Measurements from ENCODE around the gene HOXA9.

HOXA9 gene

DNA sequence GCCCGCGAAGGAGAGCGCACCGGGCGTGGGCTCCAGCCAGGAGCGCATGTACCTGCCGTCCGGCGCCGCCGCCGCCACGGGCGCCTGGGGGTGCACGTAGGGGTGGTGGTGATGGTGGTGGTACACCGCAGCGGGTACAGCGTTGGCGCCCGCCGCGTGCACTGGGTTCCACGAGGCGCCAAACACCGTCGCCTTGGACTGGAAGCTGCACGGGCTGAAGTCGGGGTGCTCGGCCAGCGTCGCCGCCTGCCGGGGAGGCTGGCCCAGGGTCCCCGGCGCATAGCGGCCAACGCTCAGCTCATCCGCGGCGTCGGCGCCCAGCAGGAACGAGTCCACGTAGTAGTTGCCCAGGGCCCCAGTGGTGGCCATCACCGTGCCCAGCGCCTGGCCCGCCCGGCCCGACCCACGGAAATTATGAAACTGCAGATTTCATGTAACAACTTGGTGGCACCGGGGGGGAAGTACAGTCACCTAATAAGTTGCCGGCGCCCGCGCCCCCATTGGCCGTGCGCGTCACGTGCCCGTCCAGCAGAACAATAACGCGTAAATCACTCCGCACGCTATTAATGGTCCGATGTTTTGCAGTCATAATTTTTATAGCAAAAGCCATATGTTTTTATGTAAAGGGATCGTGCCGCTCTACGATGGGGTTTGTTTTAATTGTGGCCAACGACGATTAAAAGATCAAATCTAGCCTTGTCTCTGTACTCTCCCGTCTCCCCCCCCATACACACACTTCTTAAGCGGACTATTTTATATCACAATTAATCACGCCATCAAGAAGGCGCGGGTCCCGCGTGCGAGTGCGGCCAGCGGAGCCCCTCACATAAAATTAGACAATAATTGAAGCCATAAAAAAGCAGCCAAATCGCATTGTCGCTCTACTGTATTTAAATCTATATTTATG, at the start of gene HOXA9:
TSS of gene HOXA9 (minus strand) at position 449 of the 907 bp plus-strand sequence. CDS start at position 369, 80 bp downstream.
- DNase-seq, result no peak

DNA sequence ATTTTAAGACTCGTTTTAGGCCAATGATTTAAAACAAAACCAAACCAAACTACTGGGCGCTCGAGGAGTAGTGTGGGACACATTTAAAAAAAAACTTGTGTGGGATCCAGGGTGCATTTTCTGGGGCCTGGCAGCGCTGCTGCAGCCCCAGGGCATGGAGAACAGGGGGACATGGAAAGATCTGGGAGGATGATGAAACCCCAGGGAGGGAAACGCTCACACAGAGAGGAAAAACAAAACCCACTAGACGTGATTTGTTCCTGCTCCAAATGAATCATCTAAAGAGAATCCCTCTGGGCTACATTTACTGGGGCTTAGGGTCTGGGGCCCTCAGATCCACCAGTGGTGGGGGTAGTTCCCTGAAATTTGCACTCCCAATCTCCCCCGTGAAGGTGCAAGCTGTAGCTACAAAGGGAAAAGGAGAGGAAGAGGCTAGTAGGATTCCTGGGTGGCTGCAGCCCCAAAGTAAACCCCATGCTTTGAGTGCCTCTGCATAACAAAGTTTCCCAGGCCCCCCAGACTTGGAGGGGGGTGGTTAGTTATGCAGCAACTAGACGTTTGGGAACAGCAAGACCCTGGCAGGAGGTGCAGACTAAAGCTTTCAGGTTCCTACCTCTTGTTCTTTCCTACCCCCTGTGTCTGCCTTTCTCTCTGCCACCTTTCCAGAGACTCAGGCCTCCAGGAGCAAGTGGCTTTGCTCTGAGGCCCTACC, 49.1 kb upstream of the HOXA9 start:
- DNase-seq, result no peak

DNA sequence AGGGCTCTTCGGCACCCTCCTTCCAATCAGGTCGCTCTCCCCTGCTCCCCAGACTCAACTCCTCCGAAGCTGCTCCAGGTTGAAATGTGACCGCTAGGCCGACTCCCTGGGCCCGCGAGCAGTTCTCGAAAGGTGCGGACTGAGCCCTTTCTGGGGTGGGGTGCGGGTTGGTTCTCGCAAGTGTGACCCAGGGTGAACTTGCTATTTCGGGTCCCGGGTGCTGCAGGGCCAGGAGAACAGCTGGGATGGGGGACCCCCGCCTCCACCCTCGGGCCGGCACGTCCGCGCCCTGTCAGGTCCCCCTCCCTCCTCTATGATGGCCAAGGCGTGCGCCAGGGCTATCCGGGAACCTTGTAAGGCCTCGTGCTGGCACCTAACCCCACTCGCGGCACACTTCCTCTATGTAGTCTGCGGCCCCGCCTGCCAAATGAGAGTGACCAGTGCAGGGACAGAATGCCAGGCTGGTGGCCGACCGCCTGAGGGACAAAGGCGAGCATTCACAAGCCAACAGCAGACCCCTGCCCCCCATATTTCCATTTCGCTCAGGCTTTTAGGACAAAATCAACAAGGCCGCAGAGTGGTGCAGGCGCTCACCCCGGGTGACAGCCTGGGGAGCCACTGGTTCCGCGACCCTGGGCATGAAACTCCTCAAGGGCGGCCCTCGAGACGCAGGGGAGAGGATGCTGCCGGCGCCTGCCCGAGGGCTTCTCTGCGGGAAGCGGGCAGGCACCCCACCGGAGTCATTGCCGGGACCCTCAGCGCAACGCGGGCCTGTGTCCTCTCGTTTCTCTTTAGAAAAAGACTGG, 48.3 kb upstream of the HOXA9 start:
- no peak for DNase-seq

DNA sequence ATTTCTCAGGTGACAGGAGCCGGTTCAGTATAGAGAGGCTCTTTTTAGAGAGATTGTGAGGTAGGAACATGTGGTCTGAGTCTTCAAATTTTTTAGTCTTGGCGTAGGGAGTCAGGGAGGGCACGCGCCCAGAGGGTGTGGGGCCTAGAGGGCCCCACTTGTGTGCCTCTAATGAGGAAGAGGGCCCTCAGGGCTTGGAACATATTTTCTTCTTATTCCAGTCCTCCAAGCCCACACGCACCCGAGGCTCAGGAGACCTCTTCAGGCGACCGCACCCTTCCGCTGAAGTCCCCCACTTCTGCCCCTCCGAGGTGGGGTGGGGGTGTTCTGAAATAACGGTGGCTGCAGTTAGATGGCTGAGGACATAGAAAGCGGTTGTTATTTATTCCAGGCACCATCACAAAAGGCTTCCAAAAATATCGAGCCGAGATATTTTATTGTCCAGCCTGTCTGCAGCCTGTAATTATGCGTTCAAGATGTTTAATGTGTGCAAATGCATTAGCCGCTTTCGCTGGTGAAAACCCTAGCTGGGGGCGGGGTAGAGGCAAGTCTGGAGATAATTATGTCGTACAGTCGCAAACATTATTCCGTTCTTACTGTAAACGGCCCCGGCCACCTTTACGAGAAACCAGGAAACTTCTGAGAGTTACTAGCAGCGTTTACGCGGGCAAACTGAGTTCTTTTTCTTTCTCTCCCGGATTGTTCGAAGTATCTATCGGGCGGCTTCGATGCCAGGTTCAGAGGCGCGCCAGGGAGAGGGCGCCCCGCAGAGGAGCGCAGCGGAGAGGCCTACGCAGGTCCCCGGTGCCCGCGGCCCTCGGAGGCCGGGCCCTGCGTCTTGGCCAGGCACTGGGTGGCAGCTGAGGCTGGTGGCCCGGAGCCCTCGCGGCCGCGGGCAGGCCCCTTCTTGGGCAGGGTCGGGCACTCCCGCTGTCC, 47.4 kb upstream of the HOXA9 start:
- DNase-seq, result no peak

DNA sequence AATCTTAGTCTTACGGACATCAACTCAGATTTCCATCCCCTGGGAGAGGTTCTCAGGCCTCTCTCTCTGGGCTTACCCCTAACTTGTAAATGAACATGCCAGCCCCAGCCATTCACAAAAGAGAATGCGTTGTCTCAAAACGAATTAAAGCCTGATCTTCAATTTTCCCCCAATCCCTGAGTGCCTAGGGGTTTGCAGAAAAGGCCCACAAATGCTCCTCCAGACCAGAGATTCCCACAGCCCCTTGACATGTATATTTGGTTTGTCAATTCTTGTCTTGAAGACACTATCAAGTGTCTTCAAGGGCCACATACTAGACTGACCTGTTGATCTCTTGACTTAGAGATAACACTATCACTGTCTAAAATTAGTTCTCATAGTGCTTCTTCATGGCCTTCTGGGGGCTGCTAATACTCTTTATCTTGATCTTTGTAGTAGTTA, 46.4 kb upstream of the HOXA9 start:
- no peak for DNase-seq

DNA sequence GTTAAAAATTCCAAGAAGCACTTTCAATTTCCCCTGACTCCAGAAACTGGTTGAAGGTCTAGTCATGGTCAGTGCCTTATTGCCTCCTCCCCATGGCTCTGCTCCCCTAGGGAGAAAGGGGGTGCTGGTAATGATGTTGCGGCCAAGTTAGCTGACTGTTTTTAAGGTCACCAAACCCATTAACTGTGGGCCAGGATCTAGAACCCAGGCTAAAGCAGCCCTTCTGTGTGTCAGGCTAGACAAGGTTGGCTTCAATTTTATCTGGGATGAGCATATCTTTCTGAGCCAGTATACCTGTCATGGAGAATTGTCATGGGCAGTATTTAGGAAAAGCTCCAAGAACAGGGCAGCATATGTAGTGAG, 45.7 kb upstream of the HOXA9 start:
- DNase-seq, result no peak

DNA sequence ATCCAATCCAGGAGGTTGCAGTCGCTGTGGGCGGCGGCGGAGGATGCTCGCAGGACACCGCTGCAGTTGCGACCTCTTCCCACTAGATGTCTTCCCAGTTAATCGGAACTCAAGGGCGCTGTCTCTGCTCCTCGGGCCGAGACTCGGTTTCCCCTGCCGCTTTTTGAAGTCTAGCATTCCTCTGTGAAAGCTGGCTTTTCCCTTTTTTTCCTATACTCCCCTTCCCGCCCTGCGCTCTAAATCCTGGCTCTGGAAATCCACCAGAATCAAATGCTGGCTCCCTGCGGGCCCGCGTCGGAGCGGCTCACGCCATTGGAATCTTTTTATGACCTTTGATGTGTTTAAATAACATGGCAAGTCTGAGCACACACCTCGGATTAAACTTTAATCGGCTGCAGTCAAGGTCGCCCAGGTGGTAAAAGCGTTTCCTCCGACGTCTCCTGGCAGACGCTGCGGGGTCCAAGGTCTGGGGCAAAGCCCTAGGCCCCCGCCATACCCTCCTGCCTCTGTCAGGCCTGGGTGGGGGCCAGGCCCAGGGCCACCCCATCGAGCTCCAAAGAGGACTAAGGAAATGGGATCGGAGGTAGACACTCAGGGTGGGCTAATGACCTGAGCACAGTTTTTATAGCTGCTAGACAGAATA, 45.2 kb upstream of the HOXA9 start:
- DNase-seq, result no peak

DNA sequence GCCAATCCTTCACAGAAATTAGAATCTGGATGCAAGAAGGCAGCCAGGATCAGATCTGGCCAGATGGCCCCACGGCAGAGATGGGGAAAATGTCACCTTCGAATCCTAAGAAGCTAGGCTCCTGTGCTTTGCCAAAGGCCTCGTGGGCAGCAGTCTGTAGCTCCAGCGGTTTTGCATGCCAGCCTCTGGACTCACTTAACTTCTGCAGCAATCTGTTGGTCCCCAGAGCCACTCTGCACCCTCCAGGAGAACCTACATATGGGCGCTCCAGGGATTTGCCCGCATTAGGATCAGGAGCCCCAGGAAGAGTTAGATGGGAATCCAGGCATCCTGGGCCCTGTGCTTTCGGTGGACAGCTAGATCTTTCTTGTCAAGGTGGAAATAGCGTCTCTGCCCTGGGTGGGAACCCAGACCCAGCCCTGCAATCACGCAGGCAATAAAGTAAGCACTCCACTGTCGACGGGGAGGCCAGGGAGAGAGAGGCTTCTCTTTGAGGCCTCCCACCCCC, 44.6 kb upstream of the HOXA9 start:
- DNase-seq, result no peak

DNA sequence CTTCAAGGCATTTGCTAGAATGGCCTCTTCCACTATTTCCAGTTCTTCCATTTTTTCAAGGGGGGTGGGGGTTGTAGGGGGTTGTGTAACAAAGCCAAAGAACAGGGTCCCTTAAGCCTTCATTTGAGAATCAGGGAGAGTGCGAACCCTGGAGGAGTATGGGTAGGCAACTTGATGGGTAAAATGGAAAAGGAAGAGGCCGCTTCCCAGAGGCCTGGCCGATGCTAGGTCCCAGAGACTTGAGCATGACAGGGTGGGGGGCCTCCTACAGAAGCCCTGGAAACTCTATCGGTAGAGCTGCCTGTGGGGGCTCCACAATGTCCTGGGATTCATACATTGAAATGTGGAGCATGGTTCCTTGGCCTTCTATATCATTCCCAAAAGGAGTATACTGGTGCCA, 43.7 kb upstream of the HOXA9 start:
- DNase-seq, result no peak

DNA sequence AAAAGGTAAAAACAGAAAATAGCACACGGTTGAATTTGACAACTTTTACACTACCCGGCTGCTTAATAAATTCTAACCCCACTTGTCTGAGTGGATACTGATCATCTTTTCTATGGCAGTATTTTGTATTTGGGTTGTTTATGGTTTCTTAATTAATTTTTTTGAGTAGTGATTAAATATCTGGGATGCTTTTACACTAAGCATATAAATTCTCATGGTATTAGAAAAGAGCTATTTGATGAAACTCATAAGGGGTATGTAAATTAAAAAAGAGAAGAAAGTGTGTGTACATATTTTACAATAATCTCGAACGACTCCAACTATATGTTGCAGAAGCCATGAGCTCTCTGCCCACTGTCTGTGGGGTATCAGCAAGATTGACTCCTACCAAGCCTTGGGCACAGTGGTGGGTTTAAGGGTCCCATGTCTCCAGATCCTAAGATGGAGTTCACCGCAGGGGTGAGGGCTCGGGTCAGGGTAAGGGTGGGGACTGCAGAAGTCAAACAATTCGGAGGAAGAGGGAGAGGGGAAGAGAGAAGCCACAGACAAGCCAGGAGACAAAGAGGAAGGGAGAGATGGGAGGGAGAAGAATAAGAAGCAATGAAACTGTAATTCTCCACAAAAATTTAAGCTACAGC, 42.1 kb upstream of the HOXA9 start:
- no peak for DNase-seq

DNA sequence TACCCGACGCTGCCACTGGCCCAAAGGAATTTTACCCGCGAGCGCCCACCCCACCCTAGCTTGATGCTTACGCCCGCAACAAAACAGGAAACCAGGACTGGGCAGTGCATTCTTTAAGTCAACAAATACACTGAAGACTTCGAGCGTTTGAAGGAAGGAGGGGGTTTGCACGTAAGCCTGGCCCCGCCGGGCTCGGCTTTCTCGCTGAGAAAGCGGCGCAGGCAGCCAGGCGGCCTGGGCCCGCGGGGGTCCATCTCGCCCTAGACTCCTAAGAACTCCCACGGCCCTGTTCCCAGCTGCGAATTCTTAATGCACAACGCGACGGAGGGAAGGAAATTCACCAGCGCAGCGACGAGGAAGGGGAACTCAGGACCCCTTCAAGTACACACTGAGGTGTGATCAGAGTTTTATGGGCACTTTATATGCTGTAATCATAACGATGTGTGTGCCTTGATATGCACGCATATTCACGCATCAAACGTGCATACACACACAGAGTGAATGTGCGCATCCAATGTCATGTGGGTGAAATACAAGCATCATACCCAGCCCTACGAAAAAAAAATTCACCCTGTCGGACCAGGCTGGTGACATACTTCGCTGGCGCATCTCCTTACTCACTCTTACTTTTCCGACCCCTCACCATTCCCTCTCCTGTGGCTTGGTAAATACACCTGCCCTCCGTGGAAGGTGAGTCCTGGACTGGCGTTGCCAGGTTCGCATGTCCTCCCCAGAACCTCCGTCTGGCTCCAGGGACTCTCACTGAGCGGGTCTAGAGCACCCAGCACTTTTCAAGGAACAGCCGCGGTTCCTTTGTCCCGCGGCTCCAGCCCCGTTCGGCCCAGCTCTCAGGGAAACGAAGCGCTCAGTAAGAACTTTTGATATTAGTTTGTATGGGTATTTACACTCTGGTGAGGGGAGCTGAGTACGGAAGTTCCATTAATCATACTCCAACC, 40.3 kb upstream of the HOXA9 start:
- no peak for DNase-seq

DNA sequence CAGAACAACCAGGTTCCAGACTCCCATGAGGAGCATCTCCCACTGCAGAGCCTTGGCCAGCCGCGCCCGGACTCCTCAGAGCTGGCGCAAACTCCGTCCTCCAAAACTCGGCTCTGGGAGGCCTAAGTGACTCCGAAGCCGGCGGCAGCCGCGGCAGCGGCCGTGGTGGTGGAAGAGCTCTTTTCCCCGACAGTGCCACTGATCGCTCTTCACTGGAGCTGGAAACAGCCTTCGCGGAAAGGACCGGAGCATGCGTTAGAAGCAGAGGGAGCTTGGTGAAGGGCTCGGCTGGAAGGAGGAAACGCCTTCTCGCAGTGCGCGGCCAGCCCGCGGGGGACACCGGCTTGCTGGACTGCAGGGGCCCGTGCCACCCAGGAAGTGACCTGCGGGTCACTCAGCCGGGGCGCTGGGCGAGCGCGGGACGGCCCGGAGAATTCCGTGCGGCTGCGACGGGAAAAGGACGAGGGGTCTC, 39.5 kb upstream of the HOXA9 start:
- DNase-seq, result no peak

DNA sequence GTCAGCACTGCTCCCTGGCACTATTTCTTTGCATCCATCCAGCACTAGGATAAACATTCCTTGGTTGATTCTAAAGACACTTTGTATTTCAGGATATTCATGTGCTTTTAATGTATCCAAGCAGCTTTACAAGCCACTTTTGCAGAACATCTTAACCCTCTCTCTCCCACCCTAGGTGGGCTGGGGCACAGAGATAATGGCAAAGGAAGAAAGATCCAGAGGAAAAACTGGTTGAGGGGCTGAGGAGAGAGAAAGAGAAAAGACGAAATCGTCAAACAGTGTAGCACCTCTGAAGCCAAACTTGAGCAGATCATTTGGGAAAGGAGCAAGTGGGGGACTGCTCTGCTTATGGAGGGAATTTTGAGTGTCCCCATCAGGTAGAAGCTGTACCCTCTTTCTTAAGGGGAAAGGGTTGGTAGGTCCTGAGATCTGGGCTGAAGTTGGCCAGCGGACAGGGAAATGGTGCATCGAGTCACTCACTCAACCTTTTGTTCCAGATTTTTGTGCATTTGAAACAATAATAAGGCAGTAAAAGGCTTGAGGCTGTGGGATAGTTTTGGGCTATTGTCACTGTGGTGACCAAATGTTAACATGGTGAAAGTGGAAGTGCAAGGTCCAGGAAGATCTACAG, 38.7 kb upstream of the HOXA9 start:
- no peak for DNase-seq

DNA sequence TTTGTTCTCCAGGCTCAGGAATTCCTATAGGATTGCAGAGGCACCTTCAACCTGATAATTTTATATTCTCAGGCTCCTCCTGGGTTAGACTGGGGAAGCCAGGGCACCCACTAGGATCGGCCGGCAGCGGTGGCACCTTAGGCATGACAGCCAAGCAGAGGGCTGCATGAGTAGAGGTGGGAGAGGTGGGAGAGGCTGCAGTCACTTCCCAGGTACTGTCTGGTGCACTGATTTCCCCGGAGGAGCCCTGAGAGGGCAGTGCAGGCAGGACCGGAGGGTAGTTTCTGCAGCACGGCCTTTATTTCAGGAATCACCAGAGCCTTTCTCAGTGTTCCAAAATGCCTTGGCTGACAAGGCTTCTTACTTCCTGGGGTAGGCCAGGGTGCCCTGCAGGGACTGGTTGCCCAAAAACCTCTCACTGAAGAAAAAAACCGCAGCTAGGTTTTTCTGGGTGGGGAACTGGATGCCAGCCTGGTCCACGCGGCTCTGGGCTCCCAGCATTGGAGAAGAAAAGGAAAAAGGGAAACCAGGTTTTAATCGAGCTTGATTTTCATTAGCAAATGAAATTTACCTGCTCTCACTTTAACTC, 38.1 kb upstream of the HOXA9 start:
- DNase-seq, result no peak

DNA sequence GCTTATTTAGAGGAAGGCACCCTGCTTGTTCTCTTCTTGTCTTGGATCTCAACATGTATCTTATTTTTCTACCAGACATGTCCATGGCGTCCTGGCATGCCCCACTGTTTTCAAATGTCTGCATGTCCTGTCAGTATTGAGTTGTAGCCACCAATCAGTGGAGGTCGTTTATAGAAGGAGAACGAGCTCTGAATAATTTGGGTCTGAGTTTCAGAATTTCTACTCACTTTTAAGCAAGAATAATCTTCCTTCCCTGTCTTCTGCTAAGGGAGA, 37.5 kb upstream of the HOXA9 start:
- DNase-seq, result no peak

DNA sequence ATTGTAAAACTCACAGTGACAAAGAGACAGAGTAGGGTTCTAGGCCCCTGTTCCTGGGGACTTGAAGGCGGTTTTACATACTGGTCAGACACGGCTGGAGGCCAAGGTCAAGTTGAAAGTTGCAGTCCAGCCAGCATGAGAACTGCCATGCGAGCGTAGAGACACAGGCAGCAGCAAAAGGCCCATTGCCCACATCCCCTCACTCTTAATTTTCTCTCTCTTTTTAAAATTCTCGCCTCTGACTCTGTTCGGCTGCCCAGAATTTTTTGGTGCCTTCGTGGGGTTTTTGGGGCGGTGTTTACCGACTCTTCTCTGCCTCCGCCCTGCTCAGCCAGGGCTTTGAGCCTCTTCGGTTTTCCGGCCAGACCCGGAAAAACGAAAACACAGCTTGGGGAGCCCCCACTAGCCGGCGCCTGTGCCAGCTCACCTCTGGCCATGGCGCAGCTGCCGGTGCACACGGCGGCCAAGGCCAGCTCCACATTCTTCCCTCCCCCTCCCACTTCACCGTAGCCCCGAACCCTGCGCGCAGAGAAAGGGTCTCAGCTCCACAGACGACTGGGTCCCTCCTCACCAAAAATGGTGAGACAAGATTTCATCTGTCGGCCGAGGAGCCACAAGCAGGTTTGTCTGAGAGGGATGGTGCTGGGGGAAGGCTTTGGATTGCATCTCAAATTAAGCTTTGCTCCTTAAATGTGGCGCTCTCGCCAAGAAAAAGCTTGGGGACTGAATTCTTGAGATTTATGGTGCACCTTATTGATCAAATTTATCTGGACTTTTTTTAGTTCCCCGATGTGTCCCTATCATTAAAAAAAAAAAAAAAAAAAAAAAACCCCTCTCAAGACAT, 36.9 kb upstream of the HOXA9 start:
- DNase-seq, result no peak

DNA sequence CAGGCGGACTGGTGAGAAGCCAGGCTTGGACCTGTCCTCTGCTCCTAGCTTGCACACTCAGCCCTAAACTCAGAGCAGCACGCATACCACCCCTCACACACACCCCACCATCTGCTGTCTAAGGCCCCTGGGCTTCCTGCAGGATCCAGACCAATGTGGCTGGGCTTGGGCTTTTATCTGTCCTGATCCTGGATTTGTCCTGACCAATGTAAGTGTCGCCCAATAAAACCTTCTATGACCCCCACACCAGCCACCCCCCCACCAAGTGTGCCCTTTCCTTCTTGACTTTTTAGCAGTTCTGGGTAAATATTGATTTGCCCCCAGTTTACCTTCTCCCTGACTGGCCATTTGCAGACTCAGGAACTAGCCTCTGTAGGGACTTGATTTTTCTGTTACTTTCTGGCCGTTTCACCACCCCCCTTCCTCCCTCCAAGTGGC, 36.3 kb upstream of the HOXA9 start:
- DNase-seq, result no peak

Data from SIG-M5 (cell line).